Measurements from ENCODE around the gene RAB3IL1.

- TF ChIP-seq CTCF (conservative IDR thresholded peaks at IDR 0.05; ENCODE audit: low read depth, low read length) (no peak), EZH2 (IDR thresholded peaks at IDR 0.05; ENCODE audit: low read length, unreplicated experiment) (no peak)
These were observed 38.2 kb downstream of the RAB3IL1 start for GRCh38 chr11:61879152-61879551.
